Right lobe of liver (tissue), 6 donors: ENCODE data around the gene SH2D4B. TPM values are rescaled to one million over a fixed set of nuclear protein-coding genes. Genes with fewer than 3 reads are reported as not detected.

Source experiments
- ATAC-seq, 4 donors: fragments of 200-7000 bp; cut with Tn5 transposase; one replicate each; pipeline ENCODE4 v1.9.1; 2020; ENCODE audit warnings: mild to moderate bottlenecking in 4 of 4, moderate library complexity in 4 of 4
- DNase-seq, 3 donors: peaks; one replicate each; pipeline ENCODE4 v3.0.0-alpha.2; 2020
- H3K27ac ChIP-seq, 3 donors: fragments of 200-600 bp; one replicate each; pipeline ENCODE4 v1.8.0; 2022
- H3K27me3 ChIP-seq, 2 donors: fragments of 200-600 bp; one replicate each; pipeline ENCODE4 v1.8.0; 2022
- H3K36me3 ChIP-seq, 4 donors: fragments of 200-600 bp; sonication (generic) in 1 of 4; one replicate each; pipeline versions ENCODE4 v1.5.1 to v1.8.0; 2017 to 2022; ENCODE audit warnings: control low read depth in 1 of 4
- H3K4me1 ChIP-seq, 4 donors: fragments of 200-600 bp; sonication (generic) in 1 of 4; one replicate each; pipeline versions ENCODE4 v1.5.1 to v1.8.0; 2017 to 2022; ENCODE audit warnings: control low read depth in 1 of 4
- H3K4me3 ChIP-seq, 3 donors: fragments of 200-600 bp; one replicate each; pipeline ENCODE4 v1.8.0; 2022
- H3K9me3 ChIP-seq, 4 donors: fragments of 200-600 bp; sonication (generic) in 1 of 4; one replicate each; pipeline versions ENCODE4 v1.5.1 to v1.8.0; 2017 to 2022; ENCODE audit warnings: control low read depth in 1 of 4
- CTCF ChIP-seq, 4 donors: fragments of 200-600 bp in 3 of 4; fragments of 450-650 bp in 1 of 4; IDR thresholded peaks; one replicate each; pipeline versions ENCODE4 v1.5.1 to v1.8.0; 2016 to 2022; ENCODE audit warnings: antibody characterized with exemption in 4 of 4, mild to moderate bottlenecking in 2 of 4
- POLR2A ChIP-seq: fragments of 450-650 bp; IDR thresholded peaks from one replicate; pipeline ENCODE4 v1.6.1; 2017; ENCODE audit warnings: antibody characterized with exemption, mild to moderate bottlenecking
- WGBS: methylation state at CpG from one replicate; pipeline ENCODE4 v1.1.6; 2018; ENCODE audit warnings: low coverage, low lambda C conversion rate; ENCODE audit not compliant: insufficient coverage; ENCODE audit errors: missing lambda C conversion rate; 5-methylcytosine and 5-hydroxymethylcytosine counted together
- intact Hi-C, 2 donors: fragments of 100-400 bp; cut with DNase I; formaldehyde crosslinking; loops; one replicate each; pipeline versions ENCODE4 v1.11.2 to v1.14.1; 2022
- total RNA-seq, 6 experiments: library from RNA; depleted of rRNA in 2 of 6; stranded (reverse); fragments of >200 nt in 2 of 6; fragmentation: NEBNext Ultra II Directional in 3 of 6; extraction: Animal tissue kit (Norgen Biotek cat#: 25700) in 3 of 6; gene quantifications; one replicate each; pipeline versions ENCODE4 v1.1.0 to v1.2.4, GENCODE V29; 2016 to 2023
- donor health status: DM: no; HTN: yes; CAD: no.
- donor health status: DM: no; HTN: no; CAD: no.
- donor health status: DM: no; HTN: no; CAD: no.
- donor health status: DM: no; HTN: yes; CAD: no.
- donor health status: DM: no; HTN: yes; CAD: no.

SH2D4B gene
- total RNA-seq, 6 experiments from 2014 or later: not detected

DNA sequence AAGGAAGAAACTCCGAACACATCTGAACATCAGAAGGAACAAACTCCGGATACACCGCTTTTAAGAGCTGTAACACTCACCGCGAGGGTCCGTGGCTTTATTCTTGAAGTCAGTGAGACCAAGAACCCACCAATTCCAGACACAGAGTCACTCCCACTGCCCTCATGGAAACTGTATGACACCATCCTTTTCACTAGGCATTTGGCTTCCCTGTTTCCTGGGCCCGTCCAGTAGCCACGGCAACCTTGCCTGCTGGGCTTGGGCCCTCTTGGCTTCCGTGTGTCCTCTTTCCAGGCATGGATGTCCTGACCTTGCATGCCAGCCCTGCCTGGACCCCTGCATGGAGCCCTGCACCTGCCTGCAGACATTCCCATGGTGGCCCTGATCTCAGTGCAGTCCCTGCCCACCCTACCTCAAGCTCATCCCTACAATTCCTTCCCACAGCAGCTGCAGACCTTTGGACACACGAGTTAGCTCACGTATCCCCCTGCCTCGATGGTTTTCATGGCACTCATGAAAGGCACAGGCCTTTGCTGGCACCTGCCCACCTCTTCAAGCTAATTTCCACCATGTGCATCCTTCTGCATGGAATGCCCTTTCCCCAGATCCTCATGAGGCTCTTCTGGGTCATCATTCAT lies 6.7 kb downstream of the SH2D4B start:
- no peak for ATAC-seq
- no peak for DNase-seq
- no peaks in the 10 kb centered on the region for H3K9me3 ChIP-seq
- TF ChIP-seq CTCF (IDR thresholded peaks at IDR 0.05): no peak
- no peak for TF ChIP-seq POLR2A
- H3K27ac ChIP-seq: no peak overlapping the region
- intact Hi-C loops: no loop called here
- no peak overlapping the region for H3K4me3 ChIP-seq
- no peaks in the 10 kb centered on the region for H3K4me1 ChIP-seq
- 77% methylated on average over 5 of the region's 12 CpGs for WGBS
- no peaks in the 10 kb centered on the region for H3K27me3 ChIP-seq
- H3K36me3 ChIP-seq: no peaks in the 10 kb centered on the region

DNA sequence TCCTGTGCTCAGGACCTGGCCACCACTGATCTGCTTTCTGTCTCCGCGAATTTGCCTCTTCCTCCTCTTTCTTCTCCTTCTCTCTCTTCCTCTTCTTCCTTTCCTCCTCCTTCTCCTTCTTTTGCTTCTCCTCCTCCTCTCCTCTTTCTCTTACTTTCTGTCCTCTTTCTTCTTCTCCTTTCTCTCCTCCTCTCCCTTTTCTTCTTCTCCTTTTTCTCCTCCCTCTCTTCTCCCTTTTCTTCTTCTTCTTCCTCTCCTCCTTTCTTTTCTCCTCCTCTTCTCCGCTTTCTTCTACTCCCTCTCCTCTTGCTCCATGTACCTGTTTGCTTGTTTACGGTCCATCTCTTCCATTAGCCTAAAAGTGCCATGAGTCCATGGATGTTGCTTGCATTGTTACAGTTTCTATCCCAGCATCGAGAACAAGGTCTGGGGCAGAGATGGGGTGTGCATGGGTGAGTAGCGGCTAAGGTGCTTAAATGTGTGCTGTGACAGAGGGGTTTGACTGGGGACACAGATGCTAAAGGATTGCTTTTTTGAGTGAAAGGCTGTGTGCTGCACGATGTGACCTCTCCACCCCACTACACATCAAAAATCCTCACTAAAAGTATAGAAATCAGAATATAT lies 7.7 kb downstream of the SH2D4B start:
- no peak overlapping the region for H3K4me3 ChIP-seq
- no peaks in the 10 kb centered on the region for H3K36me3 ChIP-seq
- no peaks in the 10 kb centered on the region for H3K27me3 ChIP-seq
- no peak overlapping the region for H3K27ac ChIP-seq
- H3K4me1 ChIP-seq: no peaks in the 10 kb centered on the region
- TF ChIP-seq POLR2A (no peak), CTCF (IDR thresholded peaks at IDR 0.05) (no peak)
- 74% methylated on average over 7 of the region's 7 CpGs for WGBS
- no peak for ATAC-seq
- no peaks in the 10 kb centered on the region for H3K9me3 ChIP-seq
- intact Hi-C loops: no loop called here
- DNase-seq: no peak

DNA sequence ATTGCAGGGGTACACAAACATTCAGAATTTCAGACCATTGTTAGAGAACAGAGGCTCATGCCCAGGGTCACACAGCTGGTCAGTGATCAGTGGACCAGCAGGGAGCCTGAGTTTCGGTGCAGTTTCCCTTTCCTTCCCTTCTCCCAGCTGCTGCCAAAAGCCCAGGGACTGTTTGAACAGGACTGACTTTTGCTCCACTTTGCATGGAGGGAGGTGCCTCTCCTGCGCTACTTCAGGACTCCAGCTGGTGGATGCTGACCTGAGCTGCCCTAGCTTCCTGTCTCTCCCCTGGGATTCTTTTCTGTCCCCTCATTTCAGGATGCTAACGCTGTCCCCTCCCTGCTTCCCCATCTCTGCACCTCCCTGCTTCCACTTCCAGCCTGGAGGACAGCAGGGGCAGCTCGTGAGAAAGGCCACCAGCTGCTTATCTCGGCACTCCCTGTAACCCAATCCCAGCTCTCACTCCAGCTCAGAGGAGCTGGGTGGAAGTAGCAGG lies 14.5 kb downstream of the SH2D4B start:
- no peaks in the 10 kb centered on the region for H3K27me3 ChIP-seq
- H3K9me3 ChIP-seq: no peaks in the 10 kb centered on the region
- peak overlapping the region in 2 of 3 donors; percentile 46 to 67 for H3K27ac ChIP-seq
- intact Hi-C loops: no loop called here
- WGBS: 22% methylated on average over 5 of the region's 5 CpGs
- DNase-seq (peak; percentile 62 to 81 (median 72)), ATAC-seq (peak; percentile 99 to 100 (median 99))
- no peak overlapping the region for H3K4me3 ChIP-seq
- H3K36me3 ChIP-seq: no peaks in the 10 kb centered on the region
- peaks cover 0 to 9% (median 2%) of the 10 kb centered on the region in 4 donors for H3K4me1 ChIP-seq
- TF ChIP-seq POLR2A: no peak
- no peak for TF ChIP-seq CTCF (IDR thresholded peaks at IDR 0.05)

- ATAC-seq (no peak), DNase-seq (no peak)
- H3K4me1 ChIP-seq: peaks cover 0 to 9% (median 2%) of the 10 kb centered on the region in 4 donors
- no peaks in the 10 kb centered on the region for H3K9me3 ChIP-seq
- WGBS: 75% methylated on average over 4 of the region's 5 CpGs
- no peaks in the 10 kb centered on the region for H3K27me3 ChIP-seq
- H3K36me3 ChIP-seq: no peaks in the 10 kb centered on the region
- no peak overlapping the region for H3K27ac ChIP-seq
- H3K4me3 ChIP-seq: no peak overlapping the region
- no peak for TF ChIP-seq POLR2A
- TF ChIP-seq CTCF (IDR thresholded peaks at IDR 0.05): no peak
- intact Hi-C loops: no loop called here
Measured at GRCh38 chr10:80553436-80553835, 15.7 kb downstream of the SH2D4B start.
